ENCODE measurements around the gene FNBP1.
"Not testable (repeated sequence)": the region's sequence is repeated elsewhere in the genome, so short reads cannot be mapped to it uniquely, and the experiment has no call there.

The FNBP1 gene

DNA sequence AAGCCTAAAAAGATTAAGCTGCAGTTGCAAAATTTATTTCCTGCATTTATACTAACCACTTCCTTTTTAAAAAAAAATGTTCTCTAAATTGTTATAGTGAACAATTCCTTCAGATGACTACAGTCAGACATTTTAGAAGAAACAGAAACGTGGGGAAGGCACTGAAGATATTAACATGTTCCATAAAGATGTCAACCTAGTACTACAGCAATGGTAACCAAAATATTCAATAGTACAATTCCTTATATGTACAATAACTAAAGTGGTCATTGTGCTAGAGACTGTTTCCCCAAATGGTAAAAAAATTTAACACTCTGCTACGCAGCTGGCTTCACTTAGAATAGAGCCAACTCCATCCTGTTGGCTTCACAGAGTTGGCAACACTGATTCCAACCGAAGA is 97.7 kb downstream of the FNBP1 start:
- Histone ChIP-seq H3K9ac (ENCODE audit: low read length) (no peak overlapping the region), H3K36me3 (ENCODE audit: control insufficient read depth, insufficient read depth, low read length, severe bottlenecking) (peaks cover 3% of the 10 kb centered on the region), H3K4me3 (ENCODE audit: low read length) (no peak overlapping the region), H3K4me1 (ENCODE audit: control insufficient read depth, insufficient read depth, low read length) (no peaks in the 10 kb centered on the region), H3K9me3 (ENCODE audit: control insufficient read depth, low read length) (peaks cover 6% of the 10 kb centered on the region), H3K27me3 (replicated peaks; ENCODE audit: control insufficient read depth, insufficient read depth, low read length) (no peaks in the 10 kb centered on the region)
- DNase-seq (ENCODE audit: low read depth): peak; percentile 14

DNA sequence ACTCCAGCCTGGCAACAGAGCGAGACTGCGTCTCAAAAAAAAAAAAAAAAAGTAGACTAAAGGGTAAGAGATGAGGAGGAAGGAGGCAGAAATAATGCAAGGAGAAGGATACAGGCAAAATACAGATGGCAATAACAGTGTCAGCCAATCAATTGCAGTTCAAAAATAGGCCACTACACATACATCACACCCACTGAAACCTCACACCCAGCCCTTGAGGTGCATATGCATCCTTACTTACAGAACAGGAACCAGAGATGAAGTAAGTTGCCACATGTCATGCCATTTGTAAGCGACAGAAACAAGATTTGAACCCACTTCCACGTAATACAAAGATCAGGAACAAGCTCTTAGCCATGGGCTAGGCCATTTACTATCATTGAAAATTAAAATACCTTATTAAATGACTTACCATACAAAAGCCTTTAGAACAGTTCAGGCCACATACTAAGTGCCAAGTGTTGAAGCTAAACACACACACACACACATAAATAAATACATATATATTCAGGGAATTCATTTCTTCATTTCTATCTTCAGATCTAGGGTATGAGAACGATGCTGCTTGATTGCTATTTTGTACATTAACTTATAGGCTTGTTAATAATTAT is 98.4 kb downstream of the FNBP1 start:
- DNase-seq (ENCODE audit: low read depth): no peak
- H3K4me3 ChIP-seq (ENCODE audit: low read length): no peak overlapping the region
- no peaks in the 10 kb centered on the region for H3K4me1 ChIP-seq (ENCODE audit: control insufficient read depth, insufficient read depth, low read length)
- H3K9me3 ChIP-seq (ENCODE audit: control insufficient read depth, low read length): peaks cover 6% of the 10 kb centered on the region
- H3K9ac ChIP-seq (ENCODE audit: low read length): no peak overlapping the region
- H3K27me3 ChIP-seq (replicated peaks; ENCODE audit: control insufficient read depth, insufficient read depth, low read length): no peaks in the 10 kb centered on the region
- peaks cover 3% of the 10 kb centered on the region for H3K36me3 ChIP-seq (ENCODE audit: control insufficient read depth, insufficient read depth, low read length, severe bottlenecking)

DNA sequence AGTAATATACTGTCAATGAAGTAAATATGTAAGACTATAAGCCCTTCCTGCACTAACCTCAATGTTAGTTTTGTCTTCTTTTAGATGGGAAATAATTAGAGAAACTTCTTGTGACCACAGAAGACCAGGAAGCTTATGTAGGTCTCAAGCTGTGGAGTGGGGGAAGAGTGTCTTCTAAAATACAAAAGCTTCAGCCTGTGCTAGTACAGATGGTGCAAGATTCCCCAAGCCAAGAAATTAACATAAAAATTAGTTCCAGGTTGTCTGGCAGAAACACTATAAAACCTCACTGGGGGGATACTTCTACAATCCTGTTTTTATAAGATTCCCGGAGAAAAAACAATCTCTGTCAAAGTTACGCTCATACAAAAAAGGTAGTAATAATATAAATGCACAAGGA is 103.6 kb downstream of the FNBP1 start:
- no peak for DNase-seq (ENCODE audit: low read depth)
- peaks cover 3% of the 10 kb centered on the region for H3K36me3 ChIP-seq (ENCODE audit: control insufficient read depth, insufficient read depth, low read length, severe bottlenecking)
- peaks cover 31% of the 10 kb centered on the region for H3K4me1 ChIP-seq (ENCODE audit: control insufficient read depth, insufficient read depth, low read length)
- peaks cover 6% of the 10 kb centered on the region for H3K9me3 ChIP-seq (ENCODE audit: control insufficient read depth, low read length)
- H3K9ac ChIP-seq (ENCODE audit: low read length): no peak overlapping the region
- H3K27me3 ChIP-seq (replicated peaks; ENCODE audit: control insufficient read depth, insufficient read depth, low read length): no peaks in the 10 kb centered on the region
- H3K4me3 ChIP-seq (ENCODE audit: low read length): no peak overlapping the region

DNA sequence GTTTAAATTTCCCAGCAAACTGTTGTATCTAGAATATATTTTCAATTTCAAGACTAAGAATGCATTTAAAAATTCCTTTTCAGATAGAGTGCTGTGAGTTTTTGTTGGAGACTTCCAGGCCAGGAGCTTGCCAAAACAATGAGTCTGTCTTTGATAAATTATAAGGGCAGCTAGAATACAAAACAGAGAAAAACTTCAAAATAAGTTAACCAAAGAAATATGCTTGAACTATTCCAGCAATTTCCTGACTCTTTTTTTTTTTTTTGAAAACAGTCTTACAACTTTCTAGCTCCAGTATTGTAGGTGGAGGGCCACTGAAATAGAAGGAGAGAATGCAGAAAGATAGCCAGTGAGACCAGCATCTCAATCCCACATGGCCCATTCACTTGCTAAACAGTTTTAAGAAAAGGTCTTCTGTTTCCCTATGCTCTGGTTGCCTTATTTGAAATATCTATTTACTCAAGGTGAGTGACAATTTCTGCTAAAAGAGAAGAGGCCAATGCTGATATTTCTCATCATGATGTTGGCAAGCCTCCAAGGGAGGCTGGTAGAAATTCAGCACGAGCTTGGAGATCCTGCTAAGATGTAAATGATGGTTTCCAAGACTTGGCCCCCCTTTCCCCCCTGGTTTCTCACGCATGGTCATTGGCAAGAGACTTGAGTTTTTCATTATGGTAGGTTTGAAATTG is 104.6 kb downstream of the FNBP1 start:
- Histone ChIP-seq H3K9ac (ENCODE audit: low read length) (peak overlapping the region; percentile 49), H3K4me1 (ENCODE audit: control insufficient read depth, insufficient read depth, low read length) (peaks cover 41% of the 10 kb centered on the region), H3K36me3 (ENCODE audit: control insufficient read depth, insufficient read depth, low read length, severe bottlenecking) (peaks cover 3% of the 10 kb centered on the region), H3K9me3 (ENCODE audit: control insufficient read depth, low read length) (peaks cover 6% of the 10 kb centered on the region), H3K27me3 (replicated peaks; ENCODE audit: control insufficient read depth, insufficient read depth, low read length) (no peaks in the 10 kb centered on the region), H3K4me3 (ENCODE audit: low read length) (peak overlapping the region; percentile 44)
- peak; percentile 84 for DNase-seq (ENCODE audit: low read depth)

GRCh38 chr9:129937879-129938278 is 105.1 kb downstream of the FNBP1 start:
- not testable (repeated sequence) for DNase-seq (ENCODE audit: low read depth); H3K27me3 ChIP-seq (replicated peaks; ENCODE audit: control insufficient read depth, insufficient read depth, low read length); H3K9me3 ChIP-seq (ENCODE audit: control insufficient read depth, low read length); H3K36me3 ChIP-seq (ENCODE audit: control insufficient read depth, insufficient read depth, low read length, severe bottlenecking)
- H3K4me3 ChIP-seq (ENCODE audit: low read length): peak overlapping the region; percentile 44
- H3K4me1 ChIP-seq (ENCODE audit: control insufficient read depth, insufficient read depth, low read length): peaks cover 47% of the 10 kb centered on the region
- H3K9ac ChIP-seq (ENCODE audit: low read length): peak overlapping the region; percentile 49

- Histone ChIP-seq H3K36me3 (ENCODE audit: control insufficient read depth, insufficient read depth, low read length, severe bottlenecking) (no peaks in the 10 kb centered on the region), H3K4me1 (ENCODE audit: control insufficient read depth, insufficient read depth, low read length) (peaks cover 56% of the 10 kb centered on the region), H3K4me3 (ENCODE audit: low read length) (no peak overlapping the region), H3K9ac (ENCODE audit: low read length) (no peak overlapping the region), H3K27me3 (replicated peaks; ENCODE audit: control insufficient read depth, insufficient read depth, low read length) (no peaks in the 10 kb centered on the region), H3K9me3 (ENCODE audit: control insufficient read depth, low read length) (no peaks in the 10 kb centered on the region)
- no peak for DNase-seq (ENCODE audit: low read depth)
These were observed 106.8 kb downstream of the FNBP1 start for GRCh38 chr9:129936222-129936621.

DNA sequence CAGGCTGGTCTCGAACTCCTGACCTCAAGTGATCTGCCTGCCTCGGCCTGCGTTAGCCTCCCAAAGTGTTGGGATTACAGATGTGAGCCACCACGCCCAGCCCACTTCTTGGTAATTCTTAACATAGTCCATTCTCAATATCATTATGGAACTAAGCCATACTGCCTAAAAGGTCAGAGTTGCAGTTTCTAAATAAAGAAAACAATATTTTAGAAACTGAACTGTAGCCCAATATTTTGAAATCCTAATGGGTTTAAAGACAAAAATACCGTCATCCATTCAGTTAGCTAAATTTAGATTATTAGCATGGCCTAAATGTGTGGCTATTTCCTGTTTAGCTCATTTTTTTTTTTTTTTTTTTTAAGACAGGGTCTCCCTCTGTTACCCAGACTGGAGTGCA is 108.2 kb downstream of the FNBP1 start:
- Histone ChIP-seq H3K9ac (ENCODE audit: low read length) (peak overlapping the region; percentile 33), H3K36me3 (ENCODE audit: control insufficient read depth, insufficient read depth, low read length, severe bottlenecking) (no peaks in the 10 kb centered on the region), H3K9me3 (ENCODE audit: control insufficient read depth, low read length) (no peaks in the 10 kb centered on the region), H3K4me3 (ENCODE audit: low read length) (no peak overlapping the region), H3K27me3 (replicated peaks; ENCODE audit: control insufficient read depth, insufficient read depth, low read length) (no peaks in the 10 kb centered on the region), H3K4me1 (ENCODE audit: control insufficient read depth, insufficient read depth, low read length) (peaks cover 56% of the 10 kb centered on the region)
- DNase-seq (ENCODE audit: low read depth): no peak

GRCh38 chr9:129934041-129934591 is 108.9 kb downstream of the FNBP1 start:
- DNase-seq (ENCODE audit: low read depth): no peak

GRCh38 chr9:129933185-129934040 is 109.6 kb downstream of the FNBP1 start:
- no peaks in the 10 kb centered on the region for H3K9me3 ChIP-seq (ENCODE audit: control insufficient read depth, low read length)
- H3K36me3 ChIP-seq (ENCODE audit: control insufficient read depth, insufficient read depth, low read length, severe bottlenecking): no peaks in the 10 kb centered on the region
- peak overlapping the region; percentile 25 for H3K4me3 ChIP-seq (ENCODE audit: low read length)
- H3K9ac ChIP-seq (ENCODE audit: low read length): peak overlapping the region; percentile 77
- DNase-seq (ENCODE audit: low read depth): peak; percentile 71
- H3K27me3 ChIP-seq (replicated peaks; ENCODE audit: control insufficient read depth, insufficient read depth, low read length): no peaks in the 10 kb centered on the region
- H3K4me1 ChIP-seq (ENCODE audit: control insufficient read depth, insufficient read depth, low read length): peaks cover 50% of the 10 kb centered on the region

More at GRCh38 chr9:129934041-129934591, 108.9 kb downstream of the FNBP1 start:
- Histone ChIP-seq H3K9me3 (ENCODE audit: control insufficient read depth, low read length) (no peaks in the 10 kb centered on the region), H3K36me3 (ENCODE audit: control insufficient read depth, insufficient read depth, low read length, severe bottlenecking) (no peaks in the 10 kb centered on the region), H3K27me3 (replicated peaks; ENCODE audit: control insufficient read depth, insufficient read depth, low read length) (no peaks in the 10 kb centered on the region), H3K9ac (ENCODE audit: low read length) (peak overlapping the region; percentile 77), H3K4me3 (ENCODE audit: low read length) (peak overlapping the region; percentile 25), H3K4me1 (ENCODE audit: control insufficient read depth, insufficient read depth, low read length) (peaks cover 56% of the 10 kb centered on the region)

DNA sequence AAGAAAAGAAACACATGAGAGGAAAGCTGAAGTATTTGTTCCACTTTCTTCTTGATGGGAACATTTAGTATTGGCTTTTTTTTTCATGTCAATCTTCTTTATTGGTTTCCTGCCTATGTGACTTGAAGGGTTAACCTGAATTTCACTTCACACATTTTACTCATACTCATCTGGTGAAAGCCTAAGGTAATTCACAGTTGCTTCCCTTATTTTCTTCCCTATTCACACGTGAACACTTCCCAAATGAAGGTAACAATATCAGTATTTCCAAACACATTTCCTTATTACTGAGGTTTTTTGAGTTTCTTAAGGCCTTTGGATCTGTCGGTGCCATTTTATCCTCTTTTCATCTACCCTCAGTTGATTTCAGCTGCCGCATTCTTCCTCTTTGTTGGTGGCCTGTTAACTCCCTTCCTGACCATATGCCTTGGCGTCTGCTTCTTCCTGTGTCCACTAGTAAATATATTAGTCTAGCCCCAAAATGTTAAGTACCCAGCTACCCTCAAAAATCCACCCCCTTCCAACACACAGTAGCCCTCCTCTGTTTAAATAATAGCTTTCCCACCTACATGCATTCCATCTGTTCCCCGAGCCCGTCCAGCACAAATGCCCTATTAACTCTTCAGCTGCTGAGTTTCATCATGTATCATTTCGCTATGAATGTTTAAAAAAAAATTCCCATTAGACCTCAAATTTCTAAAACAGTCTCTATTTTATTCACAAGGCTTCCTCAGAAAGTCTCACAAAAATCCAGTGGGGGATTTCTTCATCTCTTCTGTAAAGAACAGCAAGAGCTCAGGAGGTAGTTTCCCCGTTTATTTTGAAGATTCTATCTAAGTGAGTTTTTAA is 110.5 kb downstream of the FNBP1 start:
- Histone ChIP-seq H3K9me3 (ENCODE audit: control insufficient read depth, low read length) (no peaks in the 10 kb centered on the region), H3K36me3 (ENCODE audit: control insufficient read depth, insufficient read depth, low read length, severe bottlenecking) (no peaks in the 10 kb centered on the region), H3K9ac (ENCODE audit: low read length) (peak overlapping the region; percentile 77), H3K27me3 (replicated peaks; ENCODE audit: control insufficient read depth, insufficient read depth, low read length) (no peaks in the 10 kb centered on the region), H3K4me3 (ENCODE audit: low read length) (peak overlapping the region; percentile 51), H3K4me1 (ENCODE audit: control insufficient read depth, insufficient read depth, low read length) (peaks cover 42% of the 10 kb centered on the region)
- DNase-seq (ENCODE audit: low read depth): peak; percentile 54

Data from adipocyte (in vitro differentiated cells).